ENCODE data around the gene DPCD.

DNA sequence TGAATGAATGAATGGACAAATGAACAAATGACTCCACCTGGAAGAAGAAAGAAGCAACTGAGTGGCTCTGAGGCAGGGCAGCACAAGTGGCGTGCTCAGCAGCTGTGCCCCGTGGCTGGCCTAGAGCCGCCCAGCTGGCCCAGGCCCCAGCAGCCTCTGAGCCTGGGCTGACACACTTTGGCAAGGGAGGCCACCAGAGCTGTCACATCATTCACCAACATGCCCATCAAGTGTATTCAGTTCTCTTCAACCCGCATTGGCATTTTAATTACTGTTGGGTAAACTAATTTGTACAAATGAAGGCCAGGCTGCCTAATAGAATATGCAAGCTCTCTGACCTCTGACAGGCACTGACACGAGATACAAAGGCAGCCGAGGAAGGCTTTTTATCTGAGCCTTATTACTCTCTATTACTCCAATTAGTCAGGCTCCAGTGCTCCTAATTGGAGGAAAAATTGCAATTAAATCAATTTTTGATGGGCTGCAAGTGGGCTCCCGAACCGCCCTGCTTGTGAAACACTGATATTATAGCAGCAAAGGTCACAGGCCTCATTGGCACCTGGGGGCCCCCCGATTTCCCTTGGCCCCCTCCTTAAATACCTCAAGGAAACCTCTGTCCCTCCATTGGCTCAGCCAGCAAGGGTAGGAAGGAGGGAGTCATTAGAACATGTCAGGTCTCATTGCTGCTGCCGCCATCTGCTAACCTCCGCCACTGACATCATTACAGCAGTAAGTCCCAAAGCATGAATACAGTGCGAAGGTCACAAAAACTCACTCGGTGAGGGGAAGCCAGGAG lies 41.9 kb downstream of the DPCD start:
- TF ChIP-seq EZH2 (IDR thresholded peaks at IDR 0.05; ENCODE audit: borderline replicate concordance, low read depth, low read length, severe bottlenecking) (no peak), POLR2A (IDR thresholded peaks at IDR 0.05; ENCODE audit: low read depth, low read length) (no peak), JUN (IDR thresholded peaks at IDR 0.05; ENCODE audit: borderline replicate concordance, insufficient read depth, insufficient read length, low read depth) (no peak), FOS (IDR thresholded peaks at IDR 0.05; ENCODE audit: borderline replicate concordance, insufficient read depth, low read length) (no peak), POLR2AphosphoS5 (IDR thresholded peaks at IDR 0.05; ENCODE audit: insufficient read depth, low read depth, low read length) (no peak), MYC (IDR thresholded peaks at IDR 0.05; ENCODE audit: low read depth, low read length) (no peak), MAX (IDR thresholded peaks at IDR 0.05; ENCODE audit: insufficient read depth, insufficient read length) (no peak)
- TF ChIP-seq, protein P1, sequence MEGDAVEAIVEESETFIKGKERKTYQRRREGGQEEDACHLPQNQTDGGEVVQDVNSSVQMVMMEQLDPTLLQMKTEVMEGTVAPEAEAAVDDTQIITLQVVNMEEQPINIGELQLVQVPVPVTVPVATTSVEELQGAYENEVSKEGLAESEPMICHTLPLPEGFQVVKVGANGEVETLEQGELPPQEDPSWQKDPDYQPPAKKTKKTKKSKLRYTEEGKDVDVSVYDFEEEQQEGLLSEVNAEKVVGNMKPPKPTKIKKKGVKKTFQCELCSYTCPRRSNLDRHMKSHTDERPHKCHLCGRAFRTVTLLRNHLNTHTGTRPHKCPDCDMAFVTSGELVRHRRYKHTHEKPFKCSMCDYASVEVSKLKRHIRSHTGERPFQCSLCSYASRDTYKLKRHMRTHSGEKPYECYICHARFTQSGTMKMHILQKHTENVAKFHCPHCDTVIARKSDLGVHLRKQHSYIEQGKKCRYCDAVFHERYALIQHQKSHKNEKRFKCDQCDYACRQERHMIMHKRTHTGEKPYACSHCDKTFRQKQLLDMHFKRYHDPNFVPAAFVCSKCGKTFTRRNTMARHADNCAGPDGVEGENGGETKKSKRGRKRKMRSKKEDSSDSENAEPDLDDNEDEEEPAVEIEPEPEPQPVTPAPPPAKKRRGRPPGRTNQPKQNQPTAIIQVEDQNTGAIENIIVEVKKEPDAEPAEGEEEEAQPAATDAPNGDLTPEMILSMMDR (IDR thresholded peaks at IDR 0.05; ENCODE audit: extremely low read depth in 1 of 2, insufficient read depth in 1 of 2, low read depth in 1 of 2, low read length in 2 of 2), result no peak

Data from endothelial cell of umbilical vein (primary cell).